Stimulated activated CD4-positive, alpha-beta T cell treated with anti-CD3 and anti-CD28 coated beads, Interleukin-15, amount 100 ng/mL, for 1 hour (primary cell): Measurements from ENCODE around the gene SNW1.
A peak's percentile ranks its signal among the peaks of the same experiment; 100 is the strongest.
"Not testable (repeated sequence)": the region's sequence is repeated elsewhere in the genome, so short reads cannot be mapped to it uniquely, and the experiment has no call there.

Experiments used
- DNase-seq, 2 donors: peaks; one replicate each; pipeline ENCODE4 v3.0.0-alpha.2; 2020; ENCODE audit warnings: low read depth in 1 of 2, low spot score in 1 of 2

The SNW1 gene

DNA sequence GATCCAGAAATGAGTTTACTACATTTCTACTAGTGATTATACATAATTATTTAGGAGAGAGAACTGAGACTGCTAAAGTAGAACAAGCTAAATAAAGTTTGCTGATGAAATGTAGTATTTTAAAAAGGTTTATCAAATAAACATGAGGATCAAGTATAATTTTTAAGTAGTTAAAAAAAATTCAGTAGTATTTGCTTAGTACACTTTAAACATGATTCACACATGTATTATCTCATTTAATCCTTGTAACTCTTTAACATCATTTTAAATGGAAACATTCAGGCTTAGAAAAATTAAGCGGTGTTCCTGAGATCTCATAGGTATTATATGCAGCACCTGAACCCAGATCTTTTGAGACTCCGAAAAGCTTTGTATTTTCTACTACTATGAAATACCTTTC lies 8.7 kb downstream of the SNW1 start:
- no peak for DNase-seq

DNA sequence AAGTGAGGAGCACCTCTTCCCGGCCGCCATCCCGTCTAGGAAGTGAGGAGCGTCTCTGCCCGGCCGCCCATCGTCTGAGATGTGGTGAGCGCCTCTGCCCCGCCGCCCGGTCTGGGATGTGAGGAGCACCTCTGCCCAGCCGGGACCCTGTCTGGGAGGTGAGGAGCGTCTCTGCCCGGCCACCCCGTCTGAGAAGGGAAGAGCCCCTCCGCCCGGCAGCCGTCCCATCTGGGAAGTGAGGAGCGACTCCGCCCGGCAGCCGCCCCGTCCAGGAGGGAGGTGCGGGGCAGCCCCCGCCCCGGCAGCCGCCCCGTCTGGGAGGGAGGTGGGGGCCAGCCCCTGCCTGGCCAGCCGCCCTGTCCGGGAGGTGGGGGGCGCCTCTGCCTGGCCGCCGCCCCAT lies 13.5 kb downstream of the SNW1 start:
- not testable (repeated sequence) for DNase-seq

DNA sequence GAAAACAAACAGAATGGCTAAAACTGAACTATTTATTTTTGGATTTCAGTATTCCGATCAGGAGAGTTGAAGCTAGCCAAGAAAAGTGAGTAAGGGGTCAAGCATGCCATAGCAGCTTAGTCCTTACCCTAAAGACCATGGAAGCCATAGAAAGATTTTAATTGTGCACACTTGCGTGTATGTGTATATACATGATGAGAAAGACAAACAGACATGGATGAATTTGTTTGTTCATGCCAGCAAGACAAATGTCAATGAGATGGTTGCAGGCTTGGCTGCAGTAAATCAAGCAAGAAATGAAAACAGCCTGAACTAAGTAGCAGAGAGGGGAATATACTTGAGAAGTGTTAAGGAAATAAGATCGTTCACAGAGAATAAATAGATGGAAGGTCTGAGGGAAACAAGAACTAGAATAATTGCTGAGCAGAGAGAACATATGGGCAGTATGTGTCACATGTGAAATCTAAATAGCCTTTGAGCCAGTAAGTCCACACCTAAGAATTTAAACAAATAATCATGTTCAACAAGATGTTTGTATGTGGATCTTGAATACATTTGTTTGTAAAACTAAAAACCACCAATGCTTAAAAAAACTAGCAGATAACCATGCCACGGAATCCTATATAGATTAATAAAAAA lies 14.8 kb downstream of the SNW1 start:
- no peak for DNase-seq

DNA sequence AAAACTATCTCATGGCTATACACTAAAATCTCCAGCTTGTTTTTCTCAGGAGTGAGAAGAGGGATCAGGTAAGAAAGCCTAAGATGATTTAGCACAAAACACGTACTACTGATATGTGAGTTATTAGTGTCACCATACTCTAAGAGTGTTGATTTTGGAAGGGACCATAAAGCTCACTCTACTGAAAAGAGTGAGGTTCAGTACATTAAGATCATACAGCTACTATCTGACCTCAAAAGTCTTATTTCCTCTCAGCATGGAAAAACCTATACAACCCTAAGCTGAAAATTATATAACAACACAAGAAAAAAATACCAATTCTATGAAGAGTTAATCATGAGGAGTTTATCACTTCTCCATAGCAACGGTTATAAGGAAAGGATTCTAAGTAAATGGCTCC lies 19.5 kb downstream of the SNW1 start:
- no peak for DNase-seq

DNA sequence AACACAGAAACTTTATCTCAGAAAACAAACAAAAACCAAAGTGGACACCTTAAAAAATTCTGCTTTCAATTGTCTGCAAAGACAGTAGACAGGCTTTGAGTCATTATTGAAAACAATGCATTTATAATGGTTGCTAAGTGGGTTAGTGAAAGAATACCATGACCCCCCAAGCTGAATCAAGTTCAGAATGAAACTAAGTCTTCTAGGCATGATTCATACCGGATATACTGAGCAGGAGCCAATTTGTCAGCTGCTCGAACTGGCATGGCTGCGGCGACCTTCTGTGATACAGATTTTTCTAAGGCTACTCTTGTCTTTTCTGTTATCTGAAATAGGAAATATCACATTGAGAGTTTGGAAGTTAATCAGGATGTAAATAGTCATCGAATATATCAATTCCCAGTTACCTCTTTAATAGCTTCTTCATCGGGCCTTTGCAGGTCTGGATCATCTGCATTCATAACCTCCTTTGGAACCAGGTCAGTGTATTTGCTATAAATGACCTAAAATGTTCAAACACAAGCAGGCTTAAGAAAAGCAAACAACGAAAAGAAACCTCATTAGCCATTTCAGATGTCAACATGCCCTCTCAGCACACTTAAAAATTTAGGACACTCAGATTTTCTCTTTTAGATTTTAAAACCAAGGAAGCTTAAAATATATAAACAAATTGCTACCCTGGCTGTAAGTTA lies 22.3 kb downstream of the SNW1 start:
- DNase-seq, result no peak

DNA sequence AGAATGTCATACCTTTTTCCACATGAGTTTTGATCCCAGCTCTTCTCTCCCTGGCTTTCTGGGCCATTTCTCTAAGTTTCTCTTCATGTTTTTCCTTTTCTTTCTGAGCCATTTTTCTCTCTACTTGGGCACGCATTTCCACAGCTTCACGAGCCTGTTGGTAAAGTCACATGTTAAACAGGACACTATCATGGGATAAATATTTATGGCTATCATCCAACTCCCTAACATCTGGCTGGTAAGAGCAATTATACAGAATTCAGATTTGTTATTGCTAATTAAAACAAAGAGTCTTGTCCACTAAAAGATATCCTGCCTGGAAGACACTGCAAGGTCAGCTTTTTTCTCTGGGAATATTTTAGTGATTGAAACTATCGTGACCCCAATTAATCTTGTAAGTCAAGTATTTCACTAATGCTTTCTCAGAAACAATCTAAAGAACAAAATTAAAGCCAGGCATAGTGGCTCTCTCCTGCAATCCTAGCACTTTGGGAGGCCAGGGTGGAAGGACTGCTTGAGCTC lies 29.9 kb downstream of the SNW1 start:
- DNase-seq, result no peak

DNA sequence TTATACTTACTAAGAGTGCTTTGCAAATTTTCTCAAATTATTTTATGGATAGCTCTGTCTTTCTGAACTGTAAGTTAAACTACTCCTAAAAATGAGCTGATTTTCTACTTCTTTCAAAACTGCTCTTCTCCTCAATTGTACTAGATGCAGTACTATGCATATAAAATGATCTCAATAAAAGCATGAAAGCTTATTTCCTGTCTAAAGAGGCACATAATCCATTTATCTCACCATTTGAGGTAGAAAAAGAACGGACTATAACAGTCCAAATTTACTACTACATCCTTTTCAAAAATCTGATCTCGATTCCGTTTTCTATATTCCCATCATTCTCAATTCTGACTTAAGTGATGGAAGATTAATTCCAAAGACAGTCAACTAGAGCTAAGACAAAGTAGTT lies 38.7 kb downstream of the SNW1 start:
- no peak for DNase-seq

DNA sequence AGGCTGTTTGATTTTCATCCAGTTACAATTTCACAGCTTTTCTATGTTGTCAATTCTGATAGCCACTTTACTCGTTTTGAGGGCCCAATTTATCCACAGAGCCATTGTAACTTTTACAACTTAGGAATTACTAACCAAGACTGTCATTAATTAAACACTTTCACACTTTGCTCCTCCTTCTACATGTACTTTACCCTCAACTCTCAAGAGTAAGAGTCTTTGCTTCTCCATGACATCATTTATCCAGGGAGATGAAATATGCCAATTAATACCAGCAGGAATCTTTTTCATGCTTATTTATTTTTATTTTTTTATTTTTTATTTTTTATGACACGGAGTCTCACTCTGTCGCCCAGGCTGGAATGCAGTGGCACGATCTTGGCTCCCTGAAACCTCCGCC lies 39.5 kb downstream of the SNW1 start:
- DNase-seq, result no peak

DNA sequence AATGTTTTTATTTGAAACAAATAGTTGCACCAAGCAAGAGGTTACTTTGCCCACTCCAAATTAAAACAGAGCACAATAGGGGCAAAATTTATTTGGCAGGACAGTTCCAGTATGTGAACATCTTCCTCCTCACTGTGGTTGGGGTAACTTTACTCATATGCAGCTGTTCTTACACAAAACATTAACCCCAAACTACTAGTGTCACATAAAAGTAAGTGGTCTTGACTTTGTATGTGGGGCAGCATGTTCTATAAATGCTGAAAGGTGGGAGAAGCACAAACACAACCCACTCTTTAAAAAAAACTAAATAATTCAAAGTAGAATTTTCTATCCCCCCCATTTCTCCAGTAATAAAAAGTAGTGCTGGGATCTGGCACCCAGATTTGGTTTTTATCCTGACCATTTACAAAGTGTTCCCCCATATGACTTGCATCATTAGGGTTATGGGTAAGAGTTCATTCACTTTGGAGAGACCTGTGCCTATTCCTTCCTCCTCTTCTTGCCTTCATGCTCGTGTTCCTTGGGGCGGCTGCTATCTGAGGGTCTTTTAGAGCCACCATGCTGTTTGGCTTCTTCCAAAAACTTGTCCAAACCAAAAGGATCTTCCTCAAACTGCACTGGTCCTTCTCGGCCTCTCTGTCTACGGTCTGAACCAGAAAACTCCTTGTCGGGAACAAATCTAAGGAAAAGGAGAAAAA lies 43.2 kb downstream of the SNW1 start:
- no peak for DNase-seq

DNA sequence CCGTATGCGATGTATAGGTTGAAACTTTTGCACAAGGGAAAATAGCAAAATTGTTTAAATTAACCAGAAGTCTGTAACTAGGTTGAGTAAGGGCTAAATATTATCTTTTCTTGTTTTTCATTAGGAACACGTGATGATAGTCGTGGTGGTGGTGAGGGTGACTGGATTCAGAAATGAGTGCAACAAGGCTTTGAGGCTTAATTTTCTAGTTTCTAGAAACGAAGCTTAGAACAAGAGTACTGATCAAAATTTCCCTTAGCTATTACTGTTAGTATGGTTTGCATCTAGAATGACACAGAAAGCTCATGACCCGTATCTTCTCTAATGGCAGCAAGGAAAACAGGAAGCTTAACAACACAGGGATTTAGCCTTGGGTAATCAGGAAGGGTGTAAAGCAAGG lies 46.0 kb downstream of the SNW1 start:
- DNase-seq, result no peak

DNA sequence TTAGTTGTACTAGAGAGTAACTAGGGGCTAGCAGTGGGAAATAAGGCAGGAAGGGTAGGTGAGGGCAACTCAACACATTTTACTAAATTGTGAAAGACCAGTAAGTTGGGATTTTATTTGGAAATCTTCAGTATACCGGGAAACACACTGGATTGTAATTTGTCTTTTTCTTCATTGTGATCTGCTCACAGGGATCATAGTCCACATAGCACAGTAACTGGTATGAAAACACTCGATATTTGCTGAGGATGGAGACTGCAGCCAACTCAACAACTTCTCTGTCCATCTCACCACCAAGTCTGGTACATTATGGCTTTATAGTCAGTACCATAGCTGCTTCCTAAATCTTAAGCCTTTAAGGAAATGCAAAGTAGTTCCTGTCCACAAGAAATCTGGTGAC lies 50.6 kb downstream of the SNW1 start:
- no peak for DNase-seq

DNA sequence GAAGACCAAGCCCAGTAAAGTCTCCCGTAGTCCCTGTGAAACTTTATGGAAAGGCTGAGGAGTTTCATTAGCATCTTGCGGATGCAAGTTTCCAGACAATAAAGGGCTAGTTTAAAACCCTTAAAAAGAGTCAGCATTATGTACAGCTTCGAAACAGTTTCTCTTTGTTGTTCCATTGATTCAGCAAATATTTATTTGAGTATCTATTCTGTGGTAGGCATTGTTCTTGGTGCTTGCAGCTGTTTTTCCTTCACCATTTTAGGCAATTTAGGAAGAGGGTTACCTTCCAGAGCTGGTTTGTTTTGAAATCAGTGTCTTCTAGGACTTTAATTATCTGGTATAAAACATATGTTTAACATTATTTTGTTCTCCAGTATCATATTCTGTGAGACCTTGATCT lies 51.5 kb downstream of the SNW1 start:
- DNase-seq, result no peak

DNA sequence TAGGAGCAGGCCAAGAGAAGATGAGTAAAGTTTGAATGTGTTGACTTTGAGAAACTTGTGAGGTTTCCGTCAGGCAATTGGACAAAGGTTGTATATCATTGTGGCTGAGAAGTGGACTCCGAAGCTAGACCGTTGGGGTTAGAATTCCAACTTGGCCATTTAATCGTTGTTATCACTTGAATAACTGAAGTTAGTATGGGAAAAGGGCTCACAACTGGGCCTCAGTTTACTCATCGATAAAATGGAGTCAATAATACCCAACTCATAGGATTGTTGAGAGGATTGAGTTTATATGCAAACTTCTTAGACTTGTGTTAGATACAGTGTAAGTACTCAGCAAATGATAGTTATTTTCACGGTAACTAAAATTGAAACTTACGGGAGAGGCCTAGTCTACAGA lies 52.2 kb downstream of the SNW1 start:
- DNase-seq, result no peak

DNA sequence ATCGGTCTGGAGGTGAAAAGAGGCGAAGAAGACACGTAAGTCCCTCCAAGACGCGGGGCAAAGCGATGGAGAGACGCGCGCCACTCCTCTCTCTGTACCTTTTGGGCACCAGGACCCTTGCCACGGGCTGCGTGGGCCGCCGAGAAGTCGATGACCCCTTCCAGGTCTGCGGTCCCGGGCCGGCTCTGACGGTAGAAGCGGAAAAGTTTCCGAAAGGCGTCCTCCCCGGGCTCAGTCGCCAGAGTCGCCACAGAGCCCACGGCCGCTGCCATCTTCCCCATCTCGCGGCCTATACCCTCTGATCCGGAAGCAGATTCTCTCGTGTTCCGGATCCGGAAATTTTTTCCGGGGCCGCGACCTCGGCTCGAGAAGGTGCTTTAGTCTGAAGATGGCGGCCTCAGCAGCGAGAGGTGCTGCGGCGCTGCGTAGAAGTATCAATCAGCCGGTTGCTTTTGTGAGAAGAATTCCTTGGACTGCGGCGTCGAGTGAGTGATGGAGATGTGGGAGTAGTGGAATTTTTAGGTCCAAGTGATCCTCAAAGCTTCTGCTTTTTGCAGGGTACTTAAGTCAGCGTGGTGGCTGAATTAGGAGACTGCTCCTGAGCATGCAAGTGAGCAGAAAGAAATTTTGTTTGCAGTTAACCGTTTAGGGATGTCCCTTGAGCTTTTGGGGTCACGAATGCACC lies 53.1 kb downstream of the SNW1 start, which contains the start of the genes ALKBH1 and SLIRP:
Gene ALKBH1, minus strand, starts transcription at position 300 of the 685 bp plus-strand sequence. Its CDS starts 19 bp downstream, at position 281.
Gene SLIRP, plus strand, starts transcription at position 380 of the 685 bp plus-strand sequence. Its CDS starts 9 bp downstream, at position 389.
- DNase-seq, result peak; percentile 63 to 73

DNA sequence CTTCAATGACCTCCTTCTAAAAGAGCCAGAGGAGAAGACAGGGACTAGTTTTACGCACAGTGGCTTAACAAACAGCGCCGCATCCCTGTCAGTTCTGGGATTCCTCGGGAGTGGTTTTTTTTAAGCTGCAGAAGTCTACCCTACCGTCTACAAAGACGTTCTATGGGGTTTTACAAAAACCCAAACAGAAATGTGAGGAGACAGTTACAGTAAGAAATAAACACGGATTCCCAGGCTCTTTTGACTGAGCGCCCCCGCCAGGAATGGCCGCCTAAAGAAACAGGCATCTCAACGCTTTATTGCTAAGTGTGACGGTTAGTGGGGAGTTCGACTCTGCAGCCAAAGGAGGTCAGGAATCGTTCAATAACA lies 53.6 kb downstream of the SNW1 start:
- no peak for DNase-seq

DNA sequence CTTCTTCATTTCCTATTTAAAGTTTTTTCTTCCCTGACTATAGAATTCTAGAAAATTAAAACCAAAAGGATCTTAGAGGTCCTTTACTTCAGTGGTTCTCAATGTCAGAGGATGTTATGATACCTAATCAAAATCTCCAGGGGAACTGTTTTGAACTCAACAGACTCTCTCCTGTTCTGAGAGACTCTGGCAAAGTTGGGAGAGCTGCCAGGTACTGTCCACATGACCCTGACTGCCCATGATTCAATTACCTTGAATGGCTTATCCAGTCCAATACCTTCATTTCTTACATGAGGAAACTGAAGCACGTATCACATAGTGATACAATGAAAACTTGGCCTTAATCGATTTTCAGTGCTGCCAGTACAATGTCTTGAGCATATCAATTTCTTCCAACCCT lies 69.7 kb downstream of the SNW1 start:
- no peak for DNase-seq

DNA sequence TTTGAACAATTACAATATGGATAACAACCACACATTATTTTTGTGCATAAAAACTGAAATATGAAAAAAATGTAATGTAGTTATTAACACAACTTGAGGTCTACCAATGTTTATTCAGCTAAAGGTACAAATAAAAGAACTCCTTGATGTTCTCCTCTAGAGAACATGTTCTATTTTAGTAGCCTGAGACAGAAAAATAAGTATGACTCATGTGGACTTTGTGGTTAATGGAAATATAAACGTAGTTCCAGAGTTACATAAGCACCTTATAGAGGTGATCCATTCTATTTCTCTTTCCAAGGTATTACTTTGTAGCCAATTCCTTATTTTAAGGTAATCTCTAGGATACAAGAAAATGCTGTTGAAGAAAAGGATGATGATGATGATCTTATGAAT lies 78.8 kb downstream of the SNW1 start:
- DNase-seq, result no peak

DNA sequence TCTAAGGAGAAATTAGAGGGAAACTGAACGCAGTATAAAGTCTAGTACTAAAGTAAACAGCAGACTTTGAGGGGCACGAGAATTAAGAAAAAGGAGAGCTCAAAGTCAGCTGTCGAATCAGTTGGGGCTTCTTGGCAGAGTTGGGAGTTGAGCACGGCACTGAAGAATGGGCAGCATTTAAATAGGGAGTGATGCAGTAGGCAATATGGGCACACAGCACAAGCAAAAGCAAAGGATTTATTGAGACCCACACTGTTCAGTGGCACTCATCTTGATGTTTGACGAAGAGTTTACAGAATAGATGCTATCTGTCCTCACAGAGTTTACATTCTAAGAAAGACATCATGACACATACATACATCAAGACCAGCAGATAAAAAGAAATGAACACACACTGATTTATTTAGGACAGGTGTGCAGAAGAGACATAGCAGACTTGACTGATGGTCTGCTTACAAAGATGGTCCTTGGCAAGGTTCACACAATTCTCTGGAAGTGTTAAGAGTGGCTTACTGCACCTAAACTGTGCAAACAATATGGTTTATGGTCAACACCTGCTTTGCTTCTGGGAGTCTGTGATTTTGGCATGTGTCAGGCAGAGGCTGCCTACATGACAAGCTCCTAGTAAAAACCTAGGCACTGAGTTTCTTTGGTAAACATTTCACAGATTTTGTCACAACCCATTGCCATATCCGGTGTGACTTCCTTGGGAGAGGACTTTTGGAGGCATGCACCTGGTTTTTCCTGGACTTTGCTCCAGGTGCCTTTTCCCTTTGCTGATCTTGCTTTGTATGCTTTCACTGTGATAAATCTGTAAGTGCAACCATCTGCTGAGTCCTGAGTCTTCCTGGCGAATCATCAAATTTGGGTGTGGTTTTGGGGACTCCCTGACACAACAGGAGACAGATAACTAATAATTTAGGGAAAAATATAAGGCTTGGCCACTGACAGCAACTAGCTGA lies 79.5 kb downstream of the SNW1 start:
- no peak for DNase-seq

DNA sequence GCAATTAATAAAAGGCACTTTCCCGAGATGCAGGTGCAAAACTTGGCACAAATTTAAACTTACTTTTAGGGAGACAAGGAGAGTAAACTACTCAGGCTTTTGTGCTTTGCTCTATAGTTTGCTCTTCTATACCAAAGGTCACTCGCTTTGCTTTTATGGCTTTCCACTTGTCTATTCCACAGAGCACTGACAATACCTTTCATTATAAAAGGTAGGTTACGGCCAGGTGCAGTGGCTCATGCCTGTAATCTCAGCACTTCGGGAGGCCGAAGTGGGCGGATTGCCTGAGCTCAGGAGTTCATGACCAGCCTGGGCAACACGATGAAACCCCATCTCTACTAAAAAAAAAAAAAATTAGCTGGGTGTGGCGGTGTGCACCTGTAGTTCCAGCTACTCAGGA lies 86.0 kb downstream of the SNW1 start:
- no peak for DNase-seq

DNA sequence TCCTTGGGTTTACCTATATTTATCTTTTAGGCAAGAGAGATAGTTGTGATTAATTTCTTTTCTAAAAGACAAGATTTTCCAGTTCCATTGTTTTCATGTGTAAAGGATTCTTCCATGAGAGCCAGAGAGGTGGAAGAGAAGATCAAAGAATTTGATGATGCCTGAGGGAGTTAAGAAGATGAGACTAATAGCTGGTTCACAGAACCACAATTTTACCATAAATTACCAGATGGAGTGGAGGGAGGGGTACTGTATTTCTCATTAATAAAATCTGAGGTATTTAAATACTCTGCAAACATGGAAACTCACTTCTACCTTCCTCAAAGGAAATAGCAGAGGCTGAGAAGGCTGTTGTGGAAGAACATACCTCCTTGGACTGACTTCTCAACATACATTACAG lies 87.8 kb downstream of the SNW1 start:
- DNase-seq, result no peak
